GM18526 (cell line): ENCODE measurements around the gene ERCC3.

Experiments
- POLR2A ChIP-seq: IDR thresholded peaks from 3 replicates; pipeline ENCODE4 v1.6.1; 2011; ENCODE audit not compliant: insufficient read length; ENCODE audit errors: extremely low read depth

ERCC3 gene

DNA sequence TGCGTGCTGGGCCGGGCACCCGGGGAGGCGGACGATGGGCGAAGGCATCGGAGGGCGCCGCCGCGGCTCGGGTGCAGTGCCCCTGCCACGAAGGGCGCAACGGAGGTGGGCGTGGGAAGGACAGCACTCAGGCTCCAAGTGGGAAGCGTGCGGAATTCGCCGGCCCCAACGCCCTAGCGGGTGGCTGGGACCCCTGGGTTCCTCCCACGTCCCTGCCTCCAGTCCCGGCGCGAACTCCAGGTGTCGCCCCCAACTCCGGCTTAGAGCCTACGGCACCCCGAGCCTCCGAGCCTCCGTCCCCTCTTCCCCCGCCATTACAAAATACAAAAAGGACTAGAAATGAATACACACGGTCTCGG, 75.2 kb downstream of the ERCC3 start:
- TF ChIP-seq POLR2A: no peak

DNA sequence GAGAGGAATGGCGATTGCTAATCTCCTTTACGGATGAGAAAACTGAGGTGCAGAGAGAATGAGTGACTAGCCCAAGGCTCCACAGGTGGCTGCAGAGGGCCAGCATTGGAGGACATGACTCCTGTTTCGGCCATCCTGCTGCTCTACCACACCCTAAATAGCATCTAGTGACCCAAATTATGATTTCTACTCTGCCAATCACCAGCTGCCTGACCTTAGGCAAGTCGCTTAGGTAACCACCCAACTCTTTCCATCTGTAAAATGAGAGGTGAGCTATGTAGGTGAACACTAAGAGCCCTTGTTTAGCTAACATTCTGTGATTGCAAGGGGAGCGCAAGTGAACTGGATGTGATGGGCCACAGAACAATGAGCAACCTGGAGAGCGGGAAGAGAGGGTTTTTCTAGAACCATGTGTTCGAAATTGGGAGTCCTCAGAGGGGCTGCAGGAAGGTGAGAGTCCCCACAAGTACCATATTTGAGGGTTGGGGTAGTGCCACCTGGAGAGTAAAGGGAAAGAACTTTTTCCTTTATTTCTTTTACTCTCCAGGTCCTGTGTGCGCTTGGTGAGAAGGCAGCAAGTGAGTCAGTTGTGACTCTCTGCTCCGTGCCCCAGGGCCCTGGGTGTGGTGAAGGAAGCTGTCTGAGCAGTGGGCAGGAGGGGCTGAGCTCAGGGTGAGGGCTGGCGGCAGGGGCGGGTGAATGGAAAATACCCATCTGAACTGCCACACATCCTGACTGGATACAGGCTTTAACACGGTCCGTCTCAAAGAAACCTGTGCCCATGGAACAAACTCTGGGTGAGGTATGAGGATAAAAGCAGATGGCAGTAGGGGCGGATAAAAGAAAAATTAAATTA, 76.2 kb downstream of the ERCC3 start:
- no peak for TF ChIP-seq POLR2A

DNA sequence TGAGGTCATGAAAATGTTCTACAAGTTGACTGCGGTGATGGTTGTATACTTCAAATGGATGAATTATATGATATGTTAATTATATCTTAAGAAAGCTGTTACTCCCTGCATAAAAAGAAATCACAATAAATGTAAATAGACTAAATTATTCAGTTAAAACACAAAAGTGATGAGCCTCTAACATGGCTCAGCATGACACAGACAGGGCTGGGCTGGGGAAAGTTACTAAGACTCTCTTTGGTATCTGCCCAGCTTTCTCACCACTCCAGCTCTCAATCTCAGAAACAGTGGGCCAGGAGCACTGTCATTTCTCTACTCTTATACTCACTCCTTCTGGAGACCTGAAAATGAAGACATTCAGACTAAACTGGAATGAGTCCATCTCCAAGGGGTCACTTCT, 77.4 kb downstream of the ERCC3 start:
- TF ChIP-seq POLR2A: no peak

DNA sequence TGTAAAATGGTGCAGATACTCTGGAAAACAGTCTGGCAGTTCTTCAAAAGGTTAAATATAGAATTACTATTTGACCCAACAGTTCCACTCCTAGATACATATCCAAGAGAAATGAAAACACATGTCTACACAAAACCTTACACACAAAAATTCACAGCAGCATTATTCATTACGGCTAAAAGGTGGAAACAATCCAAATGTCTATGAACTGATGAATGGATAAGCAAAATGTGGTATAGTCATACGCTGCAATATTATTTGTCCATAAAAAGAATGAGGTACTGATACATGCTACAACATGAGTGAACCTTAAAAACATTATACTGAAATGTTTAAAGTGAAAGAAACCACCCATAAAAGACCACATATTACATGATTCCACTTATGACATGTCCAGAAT, 77.8 kb downstream of the ERCC3 start:
- no peak for TF ChIP-seq POLR2A

DNA sequence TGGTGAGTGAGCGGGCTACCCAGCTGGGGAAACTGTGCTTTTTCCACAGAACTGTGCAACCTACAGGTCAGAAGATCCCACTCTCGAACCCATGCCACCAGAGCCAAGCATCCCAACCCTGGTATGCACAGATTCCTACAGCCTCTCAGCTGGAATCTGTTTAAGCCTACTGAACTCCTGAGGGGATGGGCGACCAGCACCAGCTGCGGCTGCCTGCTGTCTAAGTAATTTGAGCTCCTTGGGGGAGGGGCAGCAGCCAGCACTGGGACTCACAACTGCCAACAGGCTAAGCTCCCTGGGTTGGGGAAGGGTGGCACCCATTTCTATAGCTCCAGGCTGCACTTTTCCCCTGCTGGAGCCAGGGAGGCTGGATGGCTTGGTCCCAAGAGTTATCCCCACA, 85.6 kb downstream of the ERCC3 start:
- TF ChIP-seq POLR2A: no peak
